Stimulated activated CD8-positive, alpha-beta memory T cell treated with anti-CD3 and anti-CD28 coated beads, Interleukin-15, amount 100 ng/mL, for 1 hour (primary cell): ENCODE measurements around the gene FH.
A peak's percentile ranks its signal among the peaks of the same experiment; 100 is the strongest.

ENCODE experiments used
- DNase-seq: peaks from one replicate; pipeline ENCODE4 v3.0.0-alpha.2; 2020; ENCODE audit warnings: low read depth

The FH gene

GRCh38 chr1:241519308-241520079 is at the start of gene FH:
TSS of gene FH (minus strand) at chr1:241519755. CDS start at chr1:241519722, 33 bp downstream.
- peak; percentile 86 for DNase-seq

- DNase-seq: no peak
These were observed 41.3 kb upstream of the FH start for GRCh38 chr1:241560849-241561187.

- no peak for DNase-seq
These were observed 40.7 kb upstream of the FH start for GRCh38 chr1:241560146-241560848.

GRCh38 chr1:241557551-241558193 is 38.1 kb upstream of the FH start:
- DNase-seq: no peak

GRCh38 chr1:241557031-241557430 is 37.5 kb upstream of the FH start:
- DNase-seq: no peak

GRCh38 chr1:241555526-241555925 is 36.0 kb upstream of the FH start:
- DNase-seq: no peak

- no peak for DNase-seq
These were observed 34.5 kb upstream of the FH start for GRCh38 chr1:241553886-241554592.

- DNase-seq: peak; percentile 2
These were observed 32.4 kb upstream of the FH start for GRCh38 chr1:241551759-241552638.

- no peak for DNase-seq
These were observed 30.8 kb upstream of the FH start for GRCh38 chr1:241550318-241550717.

GRCh38 chr1:241548008-241548407 is 28.5 kb upstream of the FH start:
- no peak for DNase-seq

- no peak for DNase-seq
These were observed 22.8 kb upstream of the FH start for GRCh38 chr1:241542199-241542907.

- DNase-seq: no peak
These were observed 17.4 kb upstream of the FH start for GRCh38 chr1:241536969-241537368.

GRCh38 chr1:241536304-241536703 is 16.7 kb upstream of the FH start:
- no peak for DNase-seq

GRCh38 chr1:241533326-241534115 is 14.0 kb upstream of the FH start:
- DNase-seq: no peak

GRCh38 chr1:241532864-241533263 is 13.3 kb upstream of the FH start:
- no peak for DNase-seq

- no peak for DNase-seq
These were observed 12.6 kb upstream of the FH start, which contains the start of gene KMO for GRCh38 chr1:241532162-241532531. TSS of gene KMO (plus strand) at chr1:241532378. CDS start at chr1:241532445, 67 bp downstream.

- DNase-seq: no peak
These were observed 11.9 kb upstream of the FH start for GRCh38 chr1:241531195-241532161.

GRCh38 chr1:241527146-241527545 is 7.6 kb upstream of the FH start:
- DNase-seq: no peak

- DNase-seq: no peak
These were observed 5.5 kb upstream of the FH start for GRCh38 chr1:241525026-241525425.
